ENCODE data around the gene KIF3A.

Gene KIF3A

GRCh38 chr5:132695956-132696355, 41.4 kb downstream of the KIF3A start:
- CTCF ChIA-PET = interaction anchor here (1.1 kb wide), 1 partner anchor 18 kb away, joined by 5 read pairs; no protein-coding TSS in a partner anchor
- Histone ChIP-seq H3K4me3 (ENCODE audit: low read depth, low read length) (no peak overlapping the region), H3K27ac (ENCODE audit: extremely low read depth, low read depth, low read length) (no peak overlapping the region), H3K36me3 (ENCODE audit: control insufficient read depth in 2 of 2, insufficient read depth in 1 of 2, low read length in 2 of 2) (peaks cover 35 to 47% of the 10 kb centered on the region in 2 experiments), H3K4me1 (ENCODE audit: control insufficient read depth, insufficient read depth, low read length) (no peaks in the 10 kb centered on the region), H3K9me3 (ENCODE audit: control insufficient read depth, insufficient read depth, low read depth, low read length) (no peaks in the 10 kb centered on the region)
- TF ChIP-seq ZSCAN30 (tag by site-specific recombination; IDR thresholded peaks at IDR 0.05) = no peak
- no peak for TF ChIP-seq ZNF211 (tag by site-specific recombination; IDR thresholded peaks at IDR 0.05; ENCODE audit: low read depth)
- no peak for TF ChIP-seq TCF7L2 (IDR thresholded peaks at IDR 0.05; ENCODE audit: borderline replicate concordance, low read depth, low read length)
- no peak for TF ChIP-seq ZNF513 (tag by site-specific recombination; IDR thresholded peaks at IDR 0.05)
- TF ChIP-seq YY2 (tag by site-specific recombination; IDR thresholded peaks at IDR 0.05) = no peak
- TF ChIP-seq IKZF3 (tag by site-specific recombination; IDR thresholded peaks at IDR 0.05) = no peak
- TF ChIP-seq SP7 (tag by site-specific recombination; IDR thresholded peaks at IDR 0.05) = no peak
- no peak for TF ChIP-seq ZIC2 (tag by site-specific recombination; IDR thresholded peaks at IDR 0.05)
- TF ChIP-seq ZBTB8A (tag by site-specific recombination; IDR thresholded peaks at IDR 0.05) = no peak
- no peak for TF ChIP-seq ZNF510 (tag by site-specific recombination; IDR thresholded peaks at IDR 0.05; ENCODE audit: insufficient replicate concordance)
- TF ChIP-seq ZNF529 (tag by site-specific recombination; IDR thresholded peaks at IDR 0.05; ENCODE audit: insufficient replicate concordance) = no peak
- no peak for TF ChIP-seq ZNF76 (tag by site-specific recombination; IDR thresholded peaks at IDR 0.05; ENCODE audit: borderline replicate concordance, low read depth)
- no peak for TF ChIP-seq ZNF843 (tag by site-specific recombination; IDR thresholded peaks at IDR 0.05)
- no peak for TF ChIP-seq ATF2 (tag by site-specific recombination; IDR thresholded peaks at IDR 0.05; ENCODE audit: low read depth)
- no peak for TF ChIP-seq HIC1 (tag by site-specific recombination; IDR thresholded peaks at IDR 0.05)
- no peak for TF ChIP-seq REST (tag by site-specific recombination; IDR thresholded peaks at IDR 0.05)
- no peak for TF ChIP-seq ZNF48 (tag by site-specific recombination; IDR thresholded peaks at IDR 0.05)
- POLR2A ChIA-PET = no interaction called here

- Histone ChIP-seq H3K4me1 (ENCODE audit: control insufficient read depth, insufficient read depth, low read length) (peaks cover 4% of the 10 kb centered on the region), H3K36me3 (ENCODE audit: control insufficient read depth in 2 of 2, insufficient read depth in 1 of 2, low read length in 2 of 2) (peaks cover 8 to 20% of the 10 kb centered on the region in 2 experiments; a peak in 2 of 3 replicates), H3K4me3 (ENCODE audit: low read depth, low read length) (no peak overlapping the region), H3K9me3 (ENCODE audit: control insufficient read depth, insufficient read depth, low read depth, low read length) (no peaks in the 10 kb centered on the region), H3K27ac (ENCODE audit: extremely low read depth, low read depth, low read length) (no peak overlapping the region)
- ChIA-PET POLR2A (no interaction called here), CTCF (no interaction called here)
- TF ChIP-seq ZNF549 (tag by site-specific recombination; IDR thresholded peaks at IDR 0.05) = no peak
- TF ChIP-seq ZNF621 (tag by site-specific recombination; IDR thresholded peaks at IDR 0.05) = no peak
- no peak for TF ChIP-seq ZNF292 (tag by site-specific recombination; IDR thresholded peaks at IDR 0.05; ENCODE audit: borderline replicate concordance, low read depth)
- TF ChIP-seq TSHZ1 (tag by site-specific recombination; IDR thresholded peaks at IDR 0.05; ENCODE audit: borderline replicate concordance) = no peak
- no peak for TF ChIP-seq ZNF426 (tag by site-specific recombination; IDR thresholded peaks at IDR 0.05)
- TF ChIP-seq ZSCAN16 (tag by site-specific recombination; IDR thresholded peaks at IDR 0.05) = no peak
- TF ChIP-seq ZBTB7A (tag by site-specific recombination; IDR thresholded peaks at IDR 0.05; ENCODE audit: low read depth) = no peak
These were observed 44.7 kb downstream of the KIF3A start for GRCh38 chr5:132692632-132692967.

Measured in HEK293 (cell line).